SK-N-SH (cell line): ENCODE results near the gene IFNLR1.

ENCODE experiments used
- EZH2phosphoT487 ChIP-seq: fragments of 200-600 bp; sonication (generic); IDR thresholded peaks from 2 replicates; pipeline ENCODE4 v1.6.1; 2017; ENCODE audit warnings: low read depth, mixed run types, mild to moderate bottlenecking, antibody characterized with exemption, moderate library complexity, borderline replicate concordance
- JUND ChIP-seq: IDR thresholded peaks from 2 replicates; pipeline ENCODE4 v1.4.0; 2012
- MEF2A ChIP-seq: IDR thresholded peaks from 2 replicates; pipeline ENCODE4 v1.4.0; 2012; ENCODE audit warnings: low read depth, borderline replicate concordance
- MXI1 ChIP-seq: IDR thresholded peaks from 2 replicates; pipeline ENCODE4 v1.6.1; 2012; ENCODE audit warnings: mild to moderate bottlenecking, low read depth, low read length, improper control_type of control experiment
- POLR2AphosphoS5 ChIP-seq: IDR thresholded peaks from 2 replicates; pipeline ENCODE4 v1.6.1; 2012; ENCODE audit warnings: low read depth, low read length
- RCOR1 ChIP-seq: fragments of 150-350 bp; IDR thresholded peaks from 2 replicates; pipeline ENCODE4 v1.6.1; 2017; ENCODE audit warnings: antibody characterized with exemption, low read length
- RXRA ChIP-seq: IDR thresholded peaks from 2 replicates; pipeline ENCODE4 v1.4.0; 2012; ENCODE audit warnings: low read depth, mild to moderate bottlenecking, borderline replicate concordance
- TCF12 ChIP-seq: IDR thresholded peaks from 2 replicates; pipeline ENCODE4 v1.4.0; 2012
- YY1 ChIP-seq: IDR thresholded peaks from 2 replicates; pipeline ENCODE4 v1.4.0; 2012; ENCODE audit warnings: low read depth, mild to moderate bottlenecking
- TF ChIP-seq, protein P1 (sequence below): fragments of 200-600 bp; sonication (generic); IDR thresholded peaks from 2 replicates; pipeline ENCODE4 v1.6.1; 2017; ENCODE audit warnings: antibody characterized with exemption, mild to moderate bottlenecking, moderate library complexity
- TF ChIP-seq, protein P2 (sequence below): IDR thresholded peaks from 2 replicates; pipeline ENCODE4 v1.4.0; 2012; ENCODE audit warnings: low read depth, borderline replicate concordance
- TF ChIP-seq, protein P3 (sequence below): fragments of 150-350 bp; IDR thresholded peaks from 2 replicates; pipeline ENCODE4 v1.6.1; 2017; ENCODE audit warnings: antibody characterized with exemption, low read length, low read depth, borderline replicate concordance
- TF ChIP-seq, protein P4 (sequence below): IDR thresholded peaks from 2 replicates; pipeline ENCODE4; 2012

DNA sequence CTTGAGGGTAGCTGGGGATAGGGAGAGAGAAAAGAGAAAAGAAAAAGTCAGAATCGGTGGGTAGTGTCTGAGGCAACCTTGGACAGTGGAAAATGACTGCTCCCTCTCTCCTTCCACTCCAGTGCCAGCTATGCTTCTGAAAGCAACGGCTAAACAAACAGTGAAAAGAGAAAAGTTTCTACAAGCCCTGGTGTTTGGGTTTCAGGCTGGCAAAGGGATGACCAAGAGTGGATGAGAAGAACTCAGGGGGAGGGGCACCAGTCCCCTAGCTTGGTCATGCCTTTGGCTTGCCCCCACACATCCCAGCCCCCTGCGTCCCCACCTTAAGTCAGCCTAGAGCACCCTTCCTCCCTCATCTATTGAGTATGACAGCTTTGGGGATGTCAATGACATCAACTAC is 52.7 kb downstream of the IFNLR1 start:
- TF ChIP-seq RXRA (no peak), TCF12 (no peak), YY1 (no peak), EZH2phosphoT487 (no peak), MEF2A (no peak), POLR2AphosphoS5 (no peak), JUND (no peak), RCOR1 (no peak), MXI1 (no peak)
- TF ChIP-seq, protein P1, sequence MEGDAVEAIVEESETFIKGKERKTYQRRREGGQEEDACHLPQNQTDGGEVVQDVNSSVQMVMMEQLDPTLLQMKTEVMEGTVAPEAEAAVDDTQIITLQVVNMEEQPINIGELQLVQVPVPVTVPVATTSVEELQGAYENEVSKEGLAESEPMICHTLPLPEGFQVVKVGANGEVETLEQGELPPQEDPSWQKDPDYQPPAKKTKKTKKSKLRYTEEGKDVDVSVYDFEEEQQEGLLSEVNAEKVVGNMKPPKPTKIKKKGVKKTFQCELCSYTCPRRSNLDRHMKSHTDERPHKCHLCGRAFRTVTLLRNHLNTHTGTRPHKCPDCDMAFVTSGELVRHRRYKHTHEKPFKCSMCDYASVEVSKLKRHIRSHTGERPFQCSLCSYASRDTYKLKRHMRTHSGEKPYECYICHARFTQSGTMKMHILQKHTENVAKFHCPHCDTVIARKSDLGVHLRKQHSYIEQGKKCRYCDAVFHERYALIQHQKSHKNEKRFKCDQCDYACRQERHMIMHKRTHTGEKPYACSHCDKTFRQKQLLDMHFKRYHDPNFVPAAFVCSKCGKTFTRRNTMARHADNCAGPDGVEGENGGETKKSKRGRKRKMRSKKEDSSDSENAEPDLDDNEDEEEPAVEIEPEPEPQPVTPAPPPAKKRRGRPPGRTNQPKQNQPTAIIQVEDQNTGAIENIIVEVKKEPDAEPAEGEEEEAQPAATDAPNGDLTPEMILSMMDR = no peak
- TF ChIP-seq, protein P2, sequence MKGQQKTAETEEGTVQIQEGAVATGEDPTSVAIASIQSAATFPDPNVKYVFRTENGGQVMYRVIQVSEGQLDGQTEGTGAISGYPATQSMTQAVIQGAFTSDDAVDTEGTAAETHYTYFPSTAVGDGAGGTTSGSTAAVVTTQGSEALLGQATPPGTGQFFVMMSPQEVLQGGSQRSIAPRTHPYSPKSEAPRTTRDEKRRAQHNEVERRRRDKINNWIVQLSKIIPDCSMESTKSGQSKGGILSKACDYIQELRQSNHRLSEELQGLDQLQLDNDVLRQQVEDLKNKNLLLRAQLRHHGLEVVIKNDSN = no peak
- TF ChIP-seq, protein P3, sequence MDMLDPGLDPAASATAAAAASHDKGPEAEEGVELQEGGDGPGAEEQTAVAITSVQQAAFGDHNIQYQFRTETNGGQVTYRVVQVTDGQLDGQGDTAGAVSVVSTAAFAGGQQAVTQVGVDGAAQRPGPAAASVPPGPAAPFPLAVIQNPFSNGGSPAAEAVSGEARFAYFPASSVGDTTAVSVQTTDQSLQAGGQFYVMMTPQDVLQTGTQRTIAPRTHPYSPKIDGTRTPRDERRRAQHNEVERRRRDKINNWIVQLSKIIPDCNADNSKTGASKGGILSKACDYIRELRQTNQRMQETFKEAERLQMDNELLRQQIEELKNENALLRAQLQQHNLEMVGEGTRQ = no peak
- TF ChIP-seq, protein P4, sequence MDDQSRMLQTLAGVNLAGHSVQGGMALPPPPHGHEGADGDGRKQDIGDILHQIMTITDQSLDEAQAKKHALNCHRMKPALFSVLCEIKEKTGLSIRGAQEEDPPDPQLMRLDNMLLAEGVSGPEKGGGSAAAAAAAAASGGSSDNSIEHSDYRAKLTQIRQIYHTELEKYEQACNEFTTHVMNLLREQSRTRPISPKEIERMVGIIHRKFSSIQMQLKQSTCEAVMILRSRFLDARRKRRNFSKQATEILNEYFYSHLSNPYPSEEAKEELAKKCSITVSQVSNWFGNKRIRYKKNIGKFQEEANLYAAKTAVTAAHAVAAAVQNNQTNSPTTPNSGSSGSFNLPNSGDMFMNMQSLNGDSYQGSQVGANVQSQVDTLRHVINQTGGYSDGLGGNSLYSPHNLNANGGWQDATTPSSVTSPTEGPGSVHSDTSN = no peak
